Sigmoid colon (tissue), 7 donors: ENCODE measurements around the gene FAM120AOS. TPM values are rescaled to one million over a fixed set of nuclear protein-coding genes. Genes with fewer than 3 reads are reported as not detected.

Experiments used
- DNase-seq: peaks from one replicate; pipeline ENCODE4 v3.0.0-alpha.2; 2019
- H3K27ac ChIP-seq, 4 donors: fragments of 200-600 bp; sonication (generic); one replicate each; pipeline ENCODE4 v1.5.1; 2016 to 2019; ENCODE audit warnings: mild to moderate bottlenecking in 1 of 4
- H3K27me3 ChIP-seq, 3 donors: fragments of 200-600 bp; sonication (generic); one replicate each; pipeline ENCODE4 v1.5.1; 2019; ENCODE audit warnings: mild to moderate bottlenecking in 1 of 3
- H3K36me3 ChIP-seq, 4 donors: fragments of 200-600 bp; sonication (generic); one replicate each; pipeline ENCODE4 v1.5.1; 2016 to 2019
- H3K4me1 ChIP-seq, 4 donors: fragments of 200-600 bp; sonication (generic); one replicate each; pipeline ENCODE4 v1.5.1; 2017 to 2019
- H3K4me3 ChIP-seq, 4 donors: fragments of 200-600 bp; sonication (generic); one replicate each; pipeline ENCODE4 v1.5.1; 2017 to 2019; ENCODE audit warnings: mild to moderate bottlenecking in 2 of 4, moderate library complexity in 1 of 4
- H3K9me3 ChIP-seq, 4 donors: fragments of 200-600 bp in 3 of 4; sonication (generic) in 3 of 4; one replicate each; pipeline versions ENCODE4 v1.5.1 to v1.6.1; 2013 to 2019
- CTCF ChIP-seq, 4 experiments: fragments of 450-650 bp in 3 of 4; fragments of 200-600 bp in 1 of 4; IDR thresholded peaks; one replicate each; pipeline ENCODE4 v1.5.1; 2016 to 2019; ENCODE audit warnings: antibody characterized with exemption in 4 of 4, mild to moderate bottlenecking in 3 of 4, moderate library complexity in 2 of 4
- EP300 ChIP-seq, 4 donors: sonication (generic); formaldehyde crosslinking; IDR thresholded peaks; one replicate each; pipeline ENCODE4 v1.6.1; 2017; ENCODE audit warnings: antibody characterized with exemption in 4 of 4
- POLR2A ChIP-seq, 2 donors: fragments of 450-650 bp; IDR thresholded peaks; one replicate each; pipeline ENCODE4 v1.6.1; 2016; ENCODE audit warnings: antibody characterized with exemption in 2 of 2, mild to moderate bottlenecking in 2 of 2, moderate library complexity in 2 of 2
- POLR2AphosphoS5 ChIP-seq, 4 donors: sonication (generic); formaldehyde crosslinking; IDR thresholded peaks; one replicate each; pipeline ENCODE4 v1.6.1; 2017; ENCODE audit warnings: antibody characterized with exemption in 4 of 4
- WGBS, 2 donors: extraction: QIAGEN DNeasy Blood & Tissue Kit; methylation state at CpG; one replicate each; pipeline ENCODE4 v1.1.7; 2013; 5-methylcytosine and 5-hydroxymethylcytosine counted together
- intact Hi-C: fragments of 100-400 bp; cut with DNase I; formaldehyde crosslinking; loops from one replicate; pipeline ENCODE4 v1.15.1; 2023
- polyA plus RNA-seq, 3 donors: library from polyadenylated mRNA; stranded (reverse); fragments of 200-250 nt; gene quantifications; one replicate each; pipeline ENCODE4 v1.2.3, GENCODE V29; 2013
- total RNA-seq, 4 donors: library from RNA; depleted of rRNA; stranded (reverse); fragments of >200 nt; gene quantifications; one replicate each; pipeline ENCODE4 v1.1.0, GENCODE V29; 2016
- donor health status: healthy with polysubstance abuse.
- donor health status: Bipolar disorder and iron deficiency.
- donor health status: healthy.

FAM120AOS gene
- total and polyA plus RNA-seq, 7 donors, result 50.3 to 86.5 (median 63.1) TPM

DNA sequence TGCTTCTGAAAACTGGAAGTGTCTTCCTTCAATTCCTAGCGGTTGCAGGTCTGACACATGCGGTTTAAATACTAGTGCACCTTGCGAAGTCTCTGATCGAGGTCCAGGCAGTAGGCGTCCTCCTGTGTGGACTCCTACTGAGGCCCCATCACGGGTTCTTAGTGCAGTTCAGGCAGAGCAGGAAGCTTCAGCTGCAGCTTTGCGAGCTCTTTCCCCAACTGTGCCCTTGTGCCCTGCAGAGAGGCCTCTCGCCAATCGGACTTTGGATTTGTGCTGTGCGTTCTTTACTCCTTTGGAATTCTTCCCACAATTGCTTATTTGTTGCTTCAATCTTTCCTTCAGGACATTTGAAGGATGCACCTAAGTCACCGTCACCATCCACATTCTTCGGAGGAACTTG is 40.6 kb upstream of the FAM120AOS start:
- Histone ChIP-seq H3K36me3 (peaks cover 5 to 43% (median 17%) of the 10 kb centered on the region in 4 donors), H3K27ac (no peak overlapping the region), H3K4me3 (no peak overlapping the region), H3K9me3 (no peaks in the 10 kb centered on the region), H3K4me1 (peaks cover 0 to 7% (median 2%) of the 10 kb centered on the region in 4 donors), H3K27me3 (no peaks in the 10 kb centered on the region)
- intact Hi-C loops, result no loop called here
- no peak for TF ChIP-seq POLR2AphosphoS5 (IDR thresholded peaks at IDR 0.05)
- no peak for TF ChIP-seq CTCF (IDR thresholded peaks at IDR 0.05)
- WGBS, 2 donors, result 90 to 95% methylated on average over 12 of the region's 12 CpGs
- DNase-seq, result no peak

- no peak for DNase-seq
- H3K9me3 ChIP-seq, result no peaks in the 10 kb centered on the region
- H3K36me3 ChIP-seq, result peaks cover under 1 to 27% (median 9%) of the 10 kb centered on the region in 4 donors
- no peak overlapping the region for H3K4me3 ChIP-seq
- intact Hi-C loops, result no loop called here
- no peak overlapping the region for H3K27ac ChIP-seq
- WGBS, 2 donors, result 70 to 74% methylated on average over 5 of the region's 5 CpGs
- TF ChIP-seq EP300 (IDR thresholded peaks at IDR 0.05), result no peak
- no peak for TF ChIP-seq POLR2A (IDR thresholded peaks at IDR 0.05)
- TF ChIP-seq CTCF (IDR thresholded peaks at IDR 0.05), result no peak
- TF ChIP-seq POLR2AphosphoS5 (IDR thresholded peaks at IDR 0.05), result no peak
- no peaks in the 10 kb centered on the region for H3K27me3 ChIP-seq
- peaks cover 0 to 14% (median 2%) of the 10 kb centered on the region in 4 donors for H3K4me1 ChIP-seq
Observed at GRCh38 chr9:93492327-93492726, 38.9 kb upstream of the FAM120AOS start.

DNA sequence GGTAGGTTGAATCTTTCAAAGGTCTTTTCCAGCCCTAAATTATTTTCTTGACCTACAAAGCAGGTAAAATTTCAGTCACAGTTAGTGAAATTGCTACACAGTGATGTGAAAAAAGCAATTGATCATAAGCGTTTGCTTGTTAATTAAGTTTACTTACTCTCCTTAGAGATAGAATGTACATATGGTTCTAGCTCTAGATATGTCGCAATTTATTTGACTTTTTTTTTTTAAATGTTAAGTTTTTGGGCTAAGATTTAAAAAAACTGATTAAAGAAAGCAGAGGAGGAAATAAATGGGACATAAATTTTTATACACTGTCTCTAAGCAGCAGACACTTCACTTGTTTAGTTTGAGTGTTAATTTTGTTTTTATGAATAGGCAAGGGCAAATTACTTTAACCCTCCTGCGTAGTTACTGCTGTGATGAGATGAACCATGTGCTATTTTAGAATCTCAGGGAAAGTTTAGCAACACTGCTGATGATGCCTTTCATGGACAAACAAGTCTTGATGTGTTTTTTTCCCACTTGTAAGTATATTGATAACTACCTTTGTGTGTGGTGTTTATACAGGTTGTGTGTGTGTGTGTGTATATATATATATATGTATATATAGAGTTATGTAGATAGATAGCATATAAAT is 38.3 kb upstream of the FAM120AOS start:
- Histone ChIP-seq H3K27me3 (no peaks in the 10 kb centered on the region), H3K36me3 (peaks cover 0 to 20% (median 6%) of the 10 kb centered on the region in 4 donors), H3K4me3 (no peak overlapping the region), H3K27ac (no peak overlapping the region), H3K4me1 (peaks cover 0 to 20% (median 2%) of the 10 kb centered on the region in 4 donors), H3K9me3 (no peaks in the 10 kb centered on the region)
- no peak for DNase-seq
- intact Hi-C loops, result no loop called here
- WGBS, 2 donors, result 84% methylated on average over 3 of the region's 3 CpGs
- TF ChIP-seq EP300 (IDR thresholded peaks at IDR 0.05), result no peak

GRCh38 chr9:93488244-93488643 is 34.9 kb upstream of the FAM120AOS start:
- Histone ChIP-seq H3K27ac (no peak overlapping the region), H3K27me3 (no peaks in the 10 kb centered on the region), H3K4me3 (no peak overlapping the region), H3K9me3 (no peaks in the 10 kb centered on the region), H3K36me3 (peaks cover 0 to 10% (median 1%) of the 10 kb centered on the region in 4 donors), H3K4me1 (peaks cover 0 to 23% (median 9%) of the 10 kb centered on the region in 4 donors)
- no peak for TF ChIP-seq POLR2A (IDR thresholded peaks at IDR 0.05)
- TF ChIP-seq CTCF (IDR thresholded peaks at IDR 0.05), result no peak
- 96 to 97% methylated on average over 5 of the region's 5 CpGs for WGBS, 2 donors
- intact Hi-C loops, result no loop called here
- DNase-seq, result no peak

GRCh38 chr9:93486268-93486667 is 32.9 kb upstream of the FAM120AOS start:
- Histone ChIP-seq H3K27ac (no peak overlapping the region), H3K36me3 (peaks cover 0 to 10% (median 1%) of the 10 kb centered on the region in 4 donors), H3K27me3 (no peaks in the 10 kb centered on the region), H3K4me3 (no peak overlapping the region), H3K4me1 (peaks cover 0 to 19% (median 7%) of the 10 kb centered on the region in 4 donors), H3K9me3 (no peaks in the 10 kb centered on the region)
- 93 to 98% methylated on average over 1 of the region's 1 CpG for WGBS, 2 donors
- TF ChIP-seq POLR2A (IDR thresholded peaks at IDR 0.05), result no peak
- no peak for TF ChIP-seq EP300 (IDR thresholded peaks at IDR 0.05)
- no peak for TF ChIP-seq POLR2AphosphoS5 (IDR thresholded peaks at IDR 0.05)
- TF ChIP-seq CTCF (IDR thresholded peaks at IDR 0.05), result no peak
- no peak for DNase-seq
- intact Hi-C loops, result no loop called here
